Lung microvascular endothelial cell (primary cell): ENCODE data around the gene UTP4. TPM values are rescaled to one million over a fixed set of nuclear protein-coding genes. Genes with fewer than 3 reads are reported as not detected.
"Not testable (repeated sequence)": the region's sequence is repeated elsewhere in the genome, so short reads cannot be mapped to it uniquely, and the experiment has no call there.

ENCODE experiments used
- DNase-seq, 2 donors: peaks; one replicate each; pipeline versions ENCODE4 v3.0.0 to v3.0.0-alpha.2; 2010; ENCODE audit warnings: low read depth in 2 of 2
- total RNA-seq: library from RNA; depleted of rRNA; stranded (reverse); fragments of >200 nt; gene quantifications from 2 replicates; pipeline ENCODE4 v1.2.1, GENCODE V29; 2014

UTP4 gene
- total RNA-seq, 1 donor from 2014 or later, result 11.7 TPM

- no peak for DNase-seq
These were observed 2.0 kb upstream of the UTP4 start for GRCh38 chr16:69130461-69130860.

- peak in 1 of 2 donors; percentile 50 for DNase-seq
These were observed 1.1 kb upstream of the UTP4 start for GRCh38 chr16:69131167-69131838.

- peak; percentile 79 to 80 for DNase-seq
These were observed 518 bp upstream of the UTP4 start for GRCh38 chr16:69131839-69132423.

GRCh38 chr16:69133373-69133954 lies 1.0 kb downstream of the UTP4 start:
- no peak for DNase-seq

- no peak for DNase-seq
These were observed 6.2 kb downstream of the UTP4 start for GRCh38 chr16:69138608-69139007.

GRCh38 chr16:69139464-69139863 lies 7.0 kb downstream of the UTP4 start:
- DNase-seq, result not testable (repeated sequence)

- no peak for DNase-seq
These were observed 8.6 kb downstream of the UTP4 start for GRCh38 chr16:69141014-69141413.

GRCh38 chr16:69141936-69142335 lies 9.5 kb downstream of the UTP4 start:
- DNase-seq, result no peak

GRCh38 chr16:69143116-69143515 lies 10.7 kb downstream of the UTP4 start:
- peak in 1 of 2 donors; percentile 18 for DNase-seq

GRCh38 chr16:69145658-69146057 lies 13.2 kb downstream of the UTP4 start:
- no peak for DNase-seq

GRCh38 chr16:69149621-69150020 lies 17.2 kb downstream of the UTP4 start:
- DNase-seq, result not testable (repeated sequence)

GRCh38 chr16:69150146-69150865 lies 17.9 kb downstream of the UTP4 start:
- peak; percentile 81 to 82 for DNase-seq

GRCh38 chr16:69157196-69157595 lies 24.7 kb downstream of the UTP4 start:
- no peak for DNase-seq

- DNase-seq, result no peak
These were observed 27.7 kb downstream of the UTP4 start for GRCh38 chr16:69160192-69160591.

- DNase-seq, result no peak
These were observed 33.1 kb downstream of the UTP4 start for GRCh38 chr16:69165584-69165983.

- peak; percentile 39 to 69 for DNase-seq
These were observed 33.9 kb downstream of the UTP4 start for GRCh38 chr16:69166221-69166833.

- peak in 1 of 2 donors; percentile 66 for DNase-seq
These were observed 34.8 kb downstream of the UTP4 start for GRCh38 chr16:69166946-69167930.

- no peak for DNase-seq
These were observed 36.6 kb downstream of the UTP4 start for GRCh38 chr16:69169051-69169450.

GRCh38 chr16:69169607-69170352 lies 37.3 kb downstream of the UTP4 start:
- DNase-seq, result no peak
